ENCODE results near the gene FAM81B. TPM values are rescaled to one million over a fixed set of nuclear protein-coding genes. Genes with fewer than 3 reads are reported as not detected.

Gene FAM81B
- total RNA-seq, 1 experiment from 2014 or later, result not detected

DNA sequence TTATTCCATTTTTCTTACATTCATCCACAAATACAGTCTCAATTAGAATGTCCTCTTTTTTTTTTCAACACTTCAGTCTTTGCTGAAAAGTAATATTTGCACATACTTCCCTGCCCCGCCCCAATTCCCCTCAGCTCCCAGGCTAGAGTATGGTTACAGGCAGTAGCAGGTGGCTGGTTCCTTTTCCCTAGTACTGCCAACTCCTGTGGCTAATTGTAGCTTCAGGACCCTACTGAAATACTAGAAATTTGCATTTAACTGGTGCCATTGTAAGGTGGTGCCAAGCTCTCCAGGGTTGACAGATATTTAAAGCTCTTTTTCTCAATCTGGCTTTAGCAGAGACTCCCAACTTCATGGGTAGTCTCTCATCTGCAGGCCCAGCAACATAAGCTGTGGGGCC, 80.3 kb downstream of the FAM81B start:
- H3K4me3 ChIP-seq (ENCODE audit: insufficient read depth, low read depth, low read length), result no peak overlapping the region
- peaks cover 1% of the 10 kb centered on the region; the same call in 1 of the 2 replicates for H3K36me3 ChIP-seq (replicated peaks; ENCODE audit: control insufficient read depth, insufficient read depth, low read length)
- H3K27me3 ChIP-seq (ENCODE audit: control insufficient read depth, insufficient read depth, low read length), result no peaks in the 10 kb centered on the region
- no peak for DNase-seq

DNA sequence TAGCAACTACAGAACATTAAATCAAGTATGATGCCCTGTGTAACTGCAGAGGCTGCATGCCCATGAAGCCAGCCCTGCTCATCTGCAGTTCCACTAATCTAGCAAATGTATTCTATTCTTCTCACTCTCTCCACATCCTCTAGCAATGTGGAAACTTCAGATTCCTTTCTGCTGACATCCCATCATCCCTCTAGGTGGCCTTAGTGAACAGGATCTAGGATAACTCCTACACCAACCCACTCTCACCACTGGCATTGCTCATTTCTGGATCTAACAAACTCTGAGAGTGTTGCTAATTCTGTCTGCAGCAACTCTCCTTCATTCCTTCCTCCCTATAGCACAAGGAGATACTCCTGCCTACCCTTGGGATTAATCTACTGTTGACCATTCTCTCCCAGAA, 80.8 kb downstream of the FAM81B start:
- H3K36me3 ChIP-seq (replicated peaks; ENCODE audit: control insufficient read depth, insufficient read depth, low read length), result peaks cover 1% of the 10 kb centered on the region; the same call in 1 of the 2 replicates
- no peaks in the 10 kb centered on the region for H3K27me3 ChIP-seq (ENCODE audit: control insufficient read depth, insufficient read depth, low read length)
- no peak for DNase-seq
- H3K4me3 ChIP-seq (ENCODE audit: insufficient read depth, low read depth, low read length), result no peak overlapping the region

- peaks cover 9% of the 10 kb centered on the region for H3K36me3 ChIP-seq (replicated peaks; ENCODE audit: control insufficient read depth, insufficient read depth, low read length)
- H3K4me3 ChIP-seq (ENCODE audit: insufficient read depth, low read depth, low read length), result no peak overlapping the region
- no peaks in the 10 kb centered on the region for H3K27me3 ChIP-seq (ENCODE audit: control insufficient read depth, insufficient read depth, low read length)
- no peak for DNase-seq
Observed at GRCh38 chr5:95484421-95484820, 93.3 kb downstream of the FAM81B start.

DNA sequence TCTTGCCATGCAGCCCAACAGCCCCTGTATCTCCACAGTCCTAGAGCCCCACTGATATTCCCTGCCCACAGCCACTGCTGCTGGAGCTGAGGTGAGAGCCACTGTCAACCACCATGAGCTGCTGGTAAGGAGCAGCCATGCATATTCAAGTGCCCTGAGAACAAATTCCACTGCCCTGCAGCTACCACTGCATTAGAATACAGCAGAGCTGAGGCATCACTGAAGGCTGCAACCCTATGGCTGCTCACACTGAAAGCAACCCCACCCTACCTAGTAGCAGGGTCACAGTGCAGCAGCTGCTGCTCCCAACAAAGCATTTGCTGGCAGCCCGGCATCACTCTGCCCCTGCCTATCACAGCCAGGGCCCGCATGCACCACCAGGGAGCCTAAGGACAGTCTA, 95.0 kb downstream of the FAM81B start:
- H3K4me3 ChIP-seq (ENCODE audit: insufficient read depth, low read depth, low read length), result no peak overlapping the region
- DNase-seq, result no peak
- H3K27me3 ChIP-seq (ENCODE audit: control insufficient read depth, insufficient read depth, low read length), result no peaks in the 10 kb centered on the region
- H3K36me3 ChIP-seq (replicated peaks; ENCODE audit: control insufficient read depth, insufficient read depth, low read length), result peaks cover 10% of the 10 kb centered on the region

DNA sequence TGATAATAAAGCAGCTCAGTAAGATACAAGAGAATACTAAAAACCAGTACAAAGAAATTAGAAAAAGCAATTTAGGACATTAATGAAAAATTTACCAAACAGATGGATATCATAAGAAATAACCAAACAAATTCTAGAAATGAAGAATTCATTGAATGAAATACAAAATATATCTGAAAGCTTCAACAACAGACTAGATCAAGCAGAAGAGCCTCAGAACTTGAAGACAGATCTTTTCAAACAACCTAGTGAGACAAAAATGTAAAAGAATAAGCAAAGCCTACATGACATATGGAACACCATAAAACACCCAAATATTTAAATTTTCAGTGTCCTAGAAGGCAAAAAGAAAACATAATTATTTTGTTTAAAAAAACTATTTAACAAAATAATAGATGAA, 96.7 kb downstream of the FAM81B start:
- Histone ChIP-seq H3K27me3 (ENCODE audit: control insufficient read depth, insufficient read depth, low read length) (no peaks in the 10 kb centered on the region), H3K4me3 (ENCODE audit: insufficient read depth, low read depth, low read length) (no peak overlapping the region), H3K36me3 (replicated peaks; ENCODE audit: control insufficient read depth, insufficient read depth, low read length) (peaks cover 7% of the 10 kb centered on the region)
- no peak for DNase-seq

Other genes with a start within 250 kb of the FAM81B start
- gene MCTP1, start 106.3 kb upstream of the FAM81B start, total RNA-seq (2014; rRNA removed; shearing (Covaris generic)), result 0.41 and 1.0 TPM in 2 replicates
- 52.9 and 81.5 TPM in 2 replicates for gene SKIC3, start 163.6 kb downstream of the FAM81B start, total RNA-seq (2014; rRNA removed; shearing (Covaris generic))
- 13.6 and 17.6 TPM in 2 replicates for gene ARSK, start 163.7 kb downstream of the FAM81B start, total RNA-seq (2014; rRNA removed; shearing (Covaris generic))
- gene GPR150, start 228.7 kb downstream of the FAM81B start, total RNA-seq (2014; rRNA removed; shearing (Covaris generic)), result 0.15 TPM in 1 of 2 replicates, not detected in the other

Data from H7 (cell line).